ENCODE results near the gene ASB6. TPM values are rescaled to one million over a fixed set of nuclear protein-coding genes. Genes with fewer than 3 reads are reported as not detected.
A peak's percentile ranks its signal among the peaks of the same experiment; 100 is the strongest.

Gene ASB6
- total RNA-seq, 1 experiment from 2014 or later: 21.0 TPM

- H3K9me3 Mint-ChIP-seq: no peaks in the 10 kb centered on the region; a peak in 2 of 5 replicates
These were observed 25.4 kb upstream of the ASB6 start for GRCh38 chr9:129667378-129667777.

More at GRCh38 chr9:129667378-129667777, 25.4 kb upstream of the ASB6 start:
- H3K9ac ChIP-seq (ENCODE audit: extremely low read depth, insufficient read length, low read length): no peak overlapping the region
- no peak overlapping the region for H3K23ac ChIP-seq (ENCODE audit: insufficient read length, low read depth, low read length)
- Mint-ChIP-seq H3K27ac (0 out of 7 replicates have a peak overlapping the region, but pooled peaks of 1 of the 3 experiments have one; percentile 65), H3K36me3 (ENCODE audit: insufficient read depth in 1 of 3, low read depth in 3 of 3) (no peaks in the 10 kb centered on the region; a peak in 1 of 7 replicates), H3K27me3 (ENCODE audit: low read depth) (peaks cover 49% of the 10 kb centered on the region), H3K4me1 (peaks cover 19 to 23% of the 10 kb centered on the region in 2 experiments), H3K4me3 (no peak overlapping the region)
- no peaks in the 10 kb centered on the region; the same call in 1 of the 2 replicates for H3K27me3 ChIP-seq (ENCODE audit: insufficient read depth, low read length)
- no peak overlapping the region for H2AFZ ChIP-seq (ENCODE audit: low read length)
- no peak overlapping the region for H2BK120ac ChIP-seq (ENCODE audit: low read depth, low read length, poor library complexity, severe bottlenecking)
- no peak overlapping the region for H4K5ac ChIP-seq (ENCODE audit: insufficient read length, low read depth, low read length)
- TF ChIP-seq CTCF (conservative IDR thresholded peaks at IDR 0.05): no peak
- H3K18ac ChIP-seq (ENCODE audit: insufficient read length, low read depth, low read length): no peak overlapping the region
- H3K27ac ChIP-seq (ENCODE audit: insufficient read length, low read depth, low read length): no peak overlapping the region
- H3K9me3 ChIP-seq (ENCODE audit: control insufficient read depth, low read depth, low read length): no peaks in the 10 kb centered on the region
- H4K20me1 ChIP-seq (ENCODE audit: control insufficient read depth, insufficient read depth, insufficient read length): no peaks in the 10 kb centered on the region
- H3K79me2 ChIP-seq (ENCODE audit: insufficient read depth, low read length): no peaks in the 10 kb centered on the region
- WGBS (ENCODE audit: extremely low coverage, insufficient read length, low lambda C conversion rate): no CpG with 5 or more reads among the region's 11 CpGs
- no peak for DNase-seq
- H3K79me1 ChIP-seq (ENCODE audit: insufficient read depth, low read depth, low read length, poor library complexity, severe bottlenecking): no peaks in the 10 kb centered on the region
- H4K8ac ChIP-seq (replicated peaks; ENCODE audit: insufficient read length, low read depth, low read length): no peak overlapping the region
- H2BK5ac ChIP-seq (ENCODE audit: insufficient read length, low read length): no peak overlapping the region
- no peak overlapping the region for H3K4ac ChIP-seq (ENCODE audit: low read depth, low read length)
- no peak overlapping the region for H2BK12ac ChIP-seq (ENCODE audit: insufficient read length, low read depth, low read length)
- no peak overlapping the region for H3K56ac ChIP-seq (ENCODE audit: insufficient read length, low read depth, low read length)
- no peak overlapping the region for H2BK15ac ChIP-seq (ENCODE audit: low read depth, low read length)
- no peak overlapping the region for H2AK5ac ChIP-seq (ENCODE audit: insufficient read length, low read length)
- H2BK20ac ChIP-seq (ENCODE audit: low read depth, low read length, poor library complexity, severe bottlenecking): no peak overlapping the region
- peaks cover 3% of the 10 kb centered on the region for H3K23me2 ChIP-seq (ENCODE audit: insufficient read length, low read depth, low read length, poor library complexity, severe bottlenecking)
- H4K91ac ChIP-seq (ENCODE audit: insufficient read length, low read depth, low read length): no peak overlapping the region
- H3K14ac ChIP-seq (ENCODE audit: insufficient read depth, low read length): no peak overlapping the region
- H3K4me1 ChIP-seq (ENCODE audit: insufficient read depth, low read length): no peaks in the 10 kb centered on the region; the same call in 1 of the 2 replicates
- H3T11ph ChIP-seq (ENCODE audit: low read length): no peak overlapping the region
- no peak overlapping the region for H3K4me2 ChIP-seq (ENCODE audit: insufficient read depth, insufficient read length, low read length)

All from H9 (cell line).